DND-41 (cell line): ENCODE measurements around the gene PTER.
A peak's percentile ranks its signal among the peaks of the same experiment; 100 is the strongest.

ENCODE experiments used
- EZH2 ChIP-seq: IDR thresholded peaks from 3 replicates; pipeline ENCODE4 v1.6.1; 2012; ENCODE audit warnings: borderline replicate concordance, low read depth, mild to moderate bottlenecking, moderate library complexity, low read length, inconsistent platforms; ENCODE audit not compliant: severe bottlenecking
- TF ChIP-seq, protein P1 (sequence below): IDR thresholded peaks from 2 replicates; pipeline ENCODE4 v1.5.1; 2012; ENCODE audit warnings: borderline replicate concordance, low read length, moderate library complexity, mild to moderate bottlenecking; ENCODE audit not compliant: poor library complexity, severe bottlenecking; ENCODE audit errors: extremely low read depth

DNA sequence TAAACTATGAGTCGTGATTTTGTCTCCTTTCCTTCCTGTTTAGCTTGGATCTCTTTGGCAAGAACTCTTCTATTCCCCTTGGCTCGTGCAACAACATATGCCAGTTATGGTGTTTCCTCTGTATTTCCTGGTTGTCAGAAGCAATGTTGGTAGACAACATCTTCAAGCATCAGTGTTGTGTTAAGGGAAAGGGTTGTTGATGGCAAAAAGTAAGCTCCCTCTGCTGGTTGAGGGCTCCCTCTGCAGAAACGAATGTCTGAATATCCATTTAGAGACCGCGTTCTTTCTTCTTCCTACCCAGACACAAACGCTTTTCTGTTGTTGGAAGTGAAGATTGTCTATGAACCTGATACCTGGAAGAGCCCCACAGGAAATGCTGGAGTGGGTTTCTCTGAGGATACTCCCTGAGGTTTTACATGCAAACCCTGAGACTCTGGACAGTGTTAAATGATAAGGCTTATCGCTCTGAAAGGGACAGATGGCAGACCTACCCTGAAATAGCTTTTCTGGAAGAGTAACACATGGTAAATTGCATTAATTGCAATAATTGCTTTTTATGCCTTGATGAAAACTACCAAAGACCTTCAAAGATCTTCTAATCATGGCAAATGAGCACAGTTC is 108.4 kb downstream of the PTER start:
- TF ChIP-seq, protein P1, sequence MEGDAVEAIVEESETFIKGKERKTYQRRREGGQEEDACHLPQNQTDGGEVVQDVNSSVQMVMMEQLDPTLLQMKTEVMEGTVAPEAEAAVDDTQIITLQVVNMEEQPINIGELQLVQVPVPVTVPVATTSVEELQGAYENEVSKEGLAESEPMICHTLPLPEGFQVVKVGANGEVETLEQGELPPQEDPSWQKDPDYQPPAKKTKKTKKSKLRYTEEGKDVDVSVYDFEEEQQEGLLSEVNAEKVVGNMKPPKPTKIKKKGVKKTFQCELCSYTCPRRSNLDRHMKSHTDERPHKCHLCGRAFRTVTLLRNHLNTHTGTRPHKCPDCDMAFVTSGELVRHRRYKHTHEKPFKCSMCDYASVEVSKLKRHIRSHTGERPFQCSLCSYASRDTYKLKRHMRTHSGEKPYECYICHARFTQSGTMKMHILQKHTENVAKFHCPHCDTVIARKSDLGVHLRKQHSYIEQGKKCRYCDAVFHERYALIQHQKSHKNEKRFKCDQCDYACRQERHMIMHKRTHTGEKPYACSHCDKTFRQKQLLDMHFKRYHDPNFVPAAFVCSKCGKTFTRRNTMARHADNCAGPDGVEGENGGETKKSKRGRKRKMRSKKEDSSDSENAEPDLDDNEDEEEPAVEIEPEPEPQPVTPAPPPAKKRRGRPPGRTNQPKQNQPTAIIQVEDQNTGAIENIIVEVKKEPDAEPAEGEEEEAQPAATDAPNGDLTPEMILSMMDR, result peak; percentile 61
- no peak for TF ChIP-seq EZH2
